H9 (cell line): ENCODE data around the gene RNF5. TPM values are rescaled to one million over a fixed set of nuclear protein-coding genes. Genes with fewer than 3 reads are reported as not detected.

Experiments used
- DNase-seq: peaks from one replicate; pipeline ENCODE4 v3.0.0-alpha.2; 2017
- H2AFZ ChIP-seq: one replicate; pipeline ENCODE4 v1.6.1; 2013; ENCODE audit warnings: mild to moderate bottlenecking, low read length, control low read depth, moderate library complexity
- H2AK5ac ChIP-seq: 2 replicates; pipeline ENCODE4 v1.6.1; 2013; ENCODE audit warnings: low read length, control low read depth, mixed read lengths; ENCODE audit not compliant: insufficient read length
- H2BK120ac ChIP-seq: one replicate; pipeline ENCODE4 v1.6.1; 2013; ENCODE audit warnings: low read depth, mild to moderate bottlenecking, low read length, control low read depth, inconsistent platforms; ENCODE audit not compliant: poor library complexity, severe bottlenecking
- H2BK12ac ChIP-seq: 2 replicates; pipeline ENCODE4 v1.6.1; 2013; ENCODE audit warnings: low read length, control low read depth, mixed read lengths, low read depth; ENCODE audit not compliant: insufficient read length
- H2BK15ac ChIP-seq: 2 replicates; pipeline ENCODE4 v1.6.1; 2013; ENCODE audit warnings: low read depth, low read length, control low read depth
- H2BK20ac ChIP-seq: one replicate; pipeline ENCODE4 v1.6.1; 2013; ENCODE audit warnings: low read depth, mild to moderate bottlenecking, low read length, control low read depth, inconsistent platforms; ENCODE audit not compliant: poor library complexity, severe bottlenecking
- H2BK5ac ChIP-seq: 2 replicates; pipeline ENCODE4 v1.6.1; 2013; ENCODE audit warnings: low read length, control low read depth, mixed read lengths; ENCODE audit not compliant: insufficient read length
- H3K14ac ChIP-seq: 2 replicates; pipeline ENCODE4 v1.6.1; 2013; ENCODE audit warnings: low read length, control low read depth; ENCODE audit not compliant: insufficient read depth
- H3K18ac ChIP-seq: 2 replicates; pipeline ENCODE4 v1.6.1; 2013; ENCODE audit warnings: low read depth, mild to moderate bottlenecking, mixed read lengths, low read length, control low read depth; ENCODE audit not compliant: insufficient read length
- H3K23ac ChIP-seq: 2 replicates; pipeline ENCODE4 v1.6.1; 2013; ENCODE audit warnings: low read length, control low read depth, mixed read lengths, low read depth; ENCODE audit not compliant: insufficient read length
- H3K23me2 ChIP-seq: 2 replicates; pipeline ENCODE4 v1.6.1; 2013; ENCODE audit warnings: low read depth, mild to moderate bottlenecking, mixed read lengths, low read length, control low read depth; ENCODE audit not compliant: insufficient read length, poor library complexity, severe bottlenecking
- H3K27ac ChIP-seq: 2 replicates; pipeline ENCODE4 v1.5.1; 2013; ENCODE audit warnings: low read length, control low read depth, mixed read lengths, low read depth; ENCODE audit not compliant: insufficient read length
- H3K27me3 ChIP-seq: 2 replicates; pipeline ENCODE4 v1.6.1; 2013; ENCODE audit warnings: low read length, control low read depth, inconsistent platforms; ENCODE audit not compliant: insufficient read depth
- H3K4ac ChIP-seq: 2 replicates; pipeline ENCODE4 v1.6.1; 2013; ENCODE audit warnings: low read depth, mild to moderate bottlenecking, control low read depth, inconsistent platforms, low read length, moderate library complexity
- H3K4me1 ChIP-seq: 2 replicates; pipeline ENCODE4 v1.6.1; 2013; ENCODE audit warnings: low read length, control low read depth, inconsistent platforms; ENCODE audit not compliant: insufficient read depth
- H3K4me2 ChIP-seq: 2 replicates; pipeline ENCODE4 v1.6.1; 2013; ENCODE audit warnings: low read length, control low read depth, mixed read lengths; ENCODE audit not compliant: insufficient read length, insufficient read depth
- H3K56ac ChIP-seq: 2 replicates; pipeline ENCODE4 v1.6.1; 2013; ENCODE audit warnings: low read depth, mild to moderate bottlenecking, mixed read lengths, low read length, control low read depth; ENCODE audit not compliant: insufficient read length
- H3K79me1 ChIP-seq: 2 replicates; pipeline ENCODE4 v1.6.1; 2013; ENCODE audit warnings: low read depth, mild to moderate bottlenecking, moderate library complexity, low read length, control low read depth, inconsistent platforms; ENCODE audit not compliant: insufficient read depth, poor library complexity, severe bottlenecking
- H3K79me2 ChIP-seq: 2 replicates; pipeline ENCODE4 v1.6.1; 2013; ENCODE audit warnings: low read length, control low read depth, inconsistent platforms; ENCODE audit not compliant: insufficient read depth
- H3K9ac ChIP-seq: 2 replicates; pipeline ENCODE4 v1.6.1; 2013; ENCODE audit warnings: low read length, control low read depth, mixed read lengths; ENCODE audit not compliant: insufficient read length; ENCODE audit errors: extremely low read depth
- H3K9me3 ChIP-seq: one replicate; pipeline ENCODE4 v1.6.1; 2013; ENCODE audit warnings: low read depth, low read length, inconsistent platforms; ENCODE audit not compliant: control insufficient read depth
- H3T11ph ChIP-seq: one replicate; pipeline ENCODE4 v1.6.1; 2013; ENCODE audit warnings: mild to moderate bottlenecking, low read length, control low read depth, inconsistent platforms
- H4K20me1 ChIP-seq: one replicate; pipeline ENCODE4 v1.6.1; 2013; ENCODE audit not compliant: control insufficient read depth, insufficient read length, insufficient read depth
- H4K5ac ChIP-seq: 2 replicates; pipeline ENCODE4 v1.6.1; 2013; ENCODE audit warnings: low read depth, mild to moderate bottlenecking, mixed read lengths, low read length, control low read depth; ENCODE audit not compliant: insufficient read length
- H4K8ac ChIP-seq: replicated peaks from 2 replicates; pipeline ENCODE4 v1.6.1; 2013; ENCODE audit warnings: low read length, control low read depth, mixed read lengths, low read depth; ENCODE audit not compliant: insufficient read length
- H4K91ac ChIP-seq: 2 replicates; pipeline ENCODE4 v1.6.1; 2013; ENCODE audit warnings: low read depth, mild to moderate bottlenecking, moderate library complexity, mixed read lengths, low read length, control low read depth; ENCODE audit not compliant: insufficient read length
- H3K27ac Mint-ChIP-seq, 3 experiments: 2 replicates in 2 of 3; 3 replicates in 1 of 3; pipeline ENCODE4 v1.8.0; 2020 to 2021; ENCODE audit warnings: mixed read lengths in 3 of 3, mild to moderate bottlenecking in 1 of 3, moderate library complexity in 1 of 3
- H3K27me3 Mint-ChIP-seq: 2 replicates; pipeline ENCODE4 v1.8.0; 2021; ENCODE audit warnings: low read depth, mild to moderate bottlenecking, moderate library complexity, mixed read lengths
- H3K36me3 Mint-ChIP-seq, 3 experiments: 2 replicates in 2 of 3; 3 replicates in 1 of 3; pipeline ENCODE4 v1.8.0; 2020 to 2021; ENCODE audit warnings: low read depth in 3 of 3, mixed read lengths in 3 of 3; ENCODE audit not compliant: insufficient read depth in 1 of 3
- H3K4me1 Mint-ChIP-seq, 2 experiments: 2 replicates each; pipeline ENCODE4 v1.8.0; 2020; ENCODE audit warnings: mixed read lengths in 2 of 2
- H3K4me3 Mint-ChIP-seq, 2 experiments: 2 replicates in 1 of 2; 3 replicates in 1 of 2; pipeline ENCODE4 v1.8.0; 2020 to 2021; ENCODE audit warnings: mild to moderate bottlenecking in 2 of 2, mixed read lengths in 2 of 2, moderate library complexity in 1 of 2
- H3K9me3 Mint-ChIP-seq, 2 experiments: 2 replicates in 1 of 2; 3 replicates in 1 of 2; pipeline ENCODE4 v1.8.0; 2020; ENCODE audit warnings: mild to moderate bottlenecking in 2 of 2, mixed read lengths in 2 of 2, moderate library complexity in 1 of 2
- CTCF ChIP-seq: fragments of 200-600 bp; sonication (generic); conservative IDR thresholded peaks from 3 replicates; pipeline ENCODE4 v1.8.0; 2021; ENCODE audit warnings: antibody characterized with exemption, mild to moderate bottlenecking
- total RNA-seq: library from RNA; stranded (reverse); gene quantifications from 2 replicates; pipeline ENCODE4 v1.2.1, GENCODE V29; 2021

The RNF5 gene
- total RNA-seq, 1 experiment from 2014 or later, result 116 TPM

GRCh38 chr6:32132110-32132509 lies 46.1 kb upstream of the RNF5 start:
- Histone ChIP-seq H3K79me2 (no peaks in the 10 kb centered on the region), H2BK12ac (no peak overlapping the region), H2BK20ac (no peak overlapping the region), H3K23ac (no peak overlapping the region), H3K27me3 (no peaks in the 10 kb centered on the region), H3K9me3 (no peaks in the 10 kb centered on the region), H3K56ac (no peak overlapping the region), H4K5ac (no peak overlapping the region), H2BK15ac (no peak overlapping the region), H3K4me1 (no peaks in the 10 kb centered on the region), H3K9ac (no peak overlapping the region), H2AFZ (no peak overlapping the region), H3K4ac (no peak overlapping the region), H3K18ac (no peak overlapping the region), H3K14ac (no peak overlapping the region), H3T11ph (no peak overlapping the region), H4K91ac (no peak overlapping the region), H3K27ac (no peak overlapping the region), H2BK120ac (no peak overlapping the region), H3K4me2 (no peak overlapping the region), H4K20me1 (no peaks in the 10 kb centered on the region), H2BK5ac (no peak overlapping the region), H3K79me1 (no peaks in the 10 kb centered on the region), H3K23me2 (peaks cover 3% of the 10 kb centered on the region), H4K8ac (no peak overlapping the region), H2AK5ac (no peak overlapping the region)
- H3K9me3 Mint-ChIP-seq, result no peaks in the 10 kb centered on the region
- peaks cover 16 to 30% of the 10 kb centered on the region in 2 experiments for H3K4me1 Mint-ChIP-seq
- peak overlapping the region in 1 of 3 experiments; percentile 92; a peak in 2 of 7 replicates for H3K27ac Mint-ChIP-seq
- no peaks in the 10 kb centered on the region; a peak in 3 of 7 replicates for H3K36me3 Mint-ChIP-seq
- no peak for DNase-seq
- H3K4me3 Mint-ChIP-seq, result no peak overlapping the region
- H3K27me3 Mint-ChIP-seq, result peaks cover 8% of the 10 kb centered on the region
- TF ChIP-seq CTCF, result no peak
